HepG2 (cell line): Measurements from ENCODE around the gene HIPK2. TPM values are rescaled to one million over a fixed set of nuclear protein-coding genes. Genes with fewer than 3 reads are reported as not detected.
A peak's percentile ranks its signal among the peaks of the same experiment; 100 is the strongest.

Experiments
- ATAC-seq: fragments of 200-7000 bp; cut with Tn5 transposase; 3 replicates; pipeline ENCODE4 v1.9.1; 2020; ENCODE audit warnings: mild to moderate bottlenecking, moderate library complexity
- BruUV-seq: library from RNA; stranded (reverse); fragments of 400-500 nt; replicated peaks from 2 replicates; lab custom pipeline; 2021; lab: Mats Ljungman, UMichigan
- CTCF ChIA-PET: fragments of 300-600 bp; formaldehyde crosslinking; extraction: SDS; loops from one replicate; lab custom pipeline; 2021; ENCODE audit warnings: low total read pairs, inconsistent platforms, low intra/inter-chr PET ratio; lab: Yijun Ruan, JAX
- POLR2A ChIA-PET: fragments of 350-600 bp; sonication (Branson Sonifier 250); formaldehyde crosslinking; loops from one replicate; lab custom pipeline; 2020; ENCODE audit warnings: antibody characterized with exemption, inconsistent platforms; lab: Yijun Ruan, JAX
- DNase-seq: peaks from one replicate; pipeline ENCODE4 v3.0.0-alpha.2; 2015; ENCODE audit warnings: low spot score
- FAIRE-seq: peaks from 3 replicates; lab custom pipeline; 2011; peaks lifted over from hg19 to GRCh38; lab: Jason Lieb, UNC
- H2AFZ ChIP-seq: one replicate; pipeline ENCODE4 v1.6.1; 2011; ENCODE audit warnings: low read length, inconsistent platforms
- H3K27ac ChIP-seq: fragments of 300-600 bp; 3 replicates; pipeline ENCODE4 v1.8.0; 2011; ENCODE audit warnings: mixed run types, mild to moderate bottlenecking, mixed read lengths, low read length, inconsistent platforms; ENCODE audit not compliant: insufficient read depth; ENCODE audit errors: extremely low read length
- H3K27me3 ChIP-seq, 2 experiments: fragments of 200-600 bp in 1 of 2; 2 replicates in 1 of 2; 3 replicates in 1 of 2; pipeline versions ENCODE4 v1.6.0 to v1.8.0; 2011; ENCODE audit warnings: low read length in 2 of 2, mild to moderate bottlenecking in 2 of 2, moderate library complexity in 2 of 2, inconsistent platforms in 1 of 2; ENCODE audit not compliant: insufficient read depth in 2 of 2, control insufficient read depth in 1 of 2
- H3K36me3 ChIP-seq, 2 experiments: fragments of 200-600 bp in 1 of 2; replicated peaks in 1 of 2; 2 replicates in 1 of 2; 3 replicates in 1 of 2; pipeline versions ENCODE4 v1.5.1 to v1.8.0; 2011; ENCODE audit warnings: low read length in 2 of 2, inconsistent platforms in 1 of 2; ENCODE audit not compliant: insufficient read depth in 2 of 2, control insufficient read depth in 1 of 2
- H3K4me1 ChIP-seq: 2 replicates; pipeline ENCODE4 v1.5.1; 2012; ENCODE audit warnings: low read length, inconsistent platforms; ENCODE audit not compliant: insufficient read depth
- H3K4me2 ChIP-seq: 2 replicates; pipeline ENCODE4 v1.6.0; 2011; ENCODE audit warnings: low read depth, low read length, inconsistent platforms
- H3K4me3 ChIP-seq, 3 experiments: fragments of 200-600 bp in 1 of 3; sonication (generic), shearing (Covaris generic) in 1 of 3; replicated peaks in 1 of 3; 2 replicates each; pipeline ENCODE4 v1.5.1; 2011 to 2016; ENCODE audit warnings: low read length in 3 of 3, inconsistent platforms in 2 of 3, low read depth in 2 of 3, mild to moderate bottlenecking in 2 of 3, control low read depth in 1 of 3, mixed read lengths in 1 of 3; ENCODE audit not compliant: insufficient read depth in 1 of 3
- H3K79me2 ChIP-seq: one replicate; pipeline ENCODE4 v1.6.1; 2011; ENCODE audit warnings: low read length, inconsistent platforms; ENCODE audit not compliant: insufficient read depth
- H3K9ac ChIP-seq: 2 replicates; pipeline ENCODE4 v1.6.0; 2011; ENCODE audit warnings: mild to moderate bottlenecking, low read depth, low read length, inconsistent platforms; ENCODE audit not compliant: insufficient read depth
- H3K9me3 ChIP-seq: 2 replicates; pipeline ENCODE4 v1.5.1; 2012; ENCODE audit warnings: mild to moderate bottlenecking, low read length
- H4K20me1 ChIP-seq: 2 replicates; pipeline ENCODE4 v1.6.0; 2011; ENCODE audit warnings: inconsistent platforms, mild to moderate bottlenecking, low read length, moderate library complexity; ENCODE audit not compliant: insufficient read depth
- FOXO1 ChIP-seq: sonication (generic); formaldehyde crosslinking; IDR thresholded peaks from 2 replicates; pipeline ENCODE4 v1.4.0; 2020; ENCODE audit warnings: missing genetic modification reagents
- LCORL ChIP-seq, 2 experiments: fragments of 450-650 bp in 1 of 2; sonication (generic) in 1 of 2; formaldehyde crosslinking in 1 of 2; IDR thresholded peaks; 2 replicates each; pipeline versions ENCODE4 v1.5.0 to v1.6.1; 2017 to 2020; ENCODE audit warnings: antibody characterized with exemption in 1 of 2, missing genetic modification reagents in 1 of 2
- MBNL3 ChIP-seq: fragments of 250-450 bp; sonication (Bioruptor Pico); conservative IDR thresholded peaks from 2 replicates; pipeline ENCODE4 v1.8.0; 2022; ENCODE audit warnings: mild to moderate bottlenecking, inconsistent platforms
- RELA ChIP-seq: sonication (generic); formaldehyde crosslinking; IDR thresholded peaks from 2 replicates; pipeline ENCODE4 v1.4.0; 2020; ENCODE audit warnings: missing genetic modification reagents
- SRSF1 ChIP-seq: fragments of 200-400 bp; formaldehyde crosslinking; optimal IDR thresholded peaks from 2 replicates; pipeline ENCODE3; 2017; ENCODE audit warnings: mild to moderate bottlenecking, low read depth, low read length, moderate library complexity
- ZFP91 ChIP-seq: sonication (generic); formaldehyde crosslinking; IDR thresholded peaks from 2 replicates; pipeline ENCODE4 v1.9.0; 2022; ENCODE audit warnings: missing genetic modification reagents, mild to moderate bottlenecking, borderline replicate concordance
- ZNF253 ChIP-seq: sonication (generic); formaldehyde crosslinking; IDR thresholded peaks from 2 replicates; pipeline ENCODE4 v1.8.0; 2022; ENCODE audit warnings: mild to moderate bottlenecking, missing genetic modification reagents, borderline replicate concordance
- ZNF629 ChIP-seq: sonication (generic); formaldehyde crosslinking; conservative IDR thresholded peaks from 2 replicates; pipeline ENCODE4 v1.5.0; 2020; ENCODE audit warnings: missing genetic modification reagents
- WGBS: methylation state at CpG from one replicate; pipeline ENCODE4 v1.1.6; 2017; ENCODE audit warnings: low lambda C conversion rate; 5-methylcytosine and 5-hydroxymethylcytosine counted together
- in situ Hi-C: cut with HindIII; loops from 2 replicates; pipeline ENCODE4 v1.10.0; 2017; ENCODE audit warnings: low pct_unique_long_range_greater_than_20kb; ENCODE audit not compliant: extremely low pct_ligation_motif_present
- intact Hi-C: fragments of 100-400 bp; cut with micrococcal nuclease; formaldehyde crosslinking; loops from one replicate; pipeline ENCODE4 v1.10.0; 2022; ENCODE audit not compliant: unreplicated experiment
- polyA plus RNA-seq, 8 experiments: library from polyadenylated mRNA; depleted of rRNA in 3 of 8; stranded (reverse) in 7 of 8; unstranded in 1 of 8; fragments of >200 nt; fragmentation: Illumina TruSeq in 4 of 8; extraction: Trizol in 4 of 8; gene quantifications; 2 replicates each; pipeline versions ENCODE4 v1.2.1 to v1.2.3, GENCODE V29; 2011 to 2016; ENCODE audit warnings: low read depth in 4 of 8, missing spikeins in 1 of 8, mixed read lengths in 1 of 8; ENCODE audit not compliant: insufficient read depth in 1 of 8
- total RNA-seq, 5 experiments: library from RNA; depleted of rRNA; stranded (reverse); fragments of >200 nt; fragmentation: Illumina TruSeq; extraction: Trizol; gene quantifications; 2 replicates each; pipeline ENCODE4 v1.2.3, GENCODE V29; 2016; ENCODE audit warnings: low read depth in 1 of 5
- TF ChIP-seq, protein P1 (sequence below), 2 experiments: sonication (generic) in 1 of 2; formaldehyde crosslinking in 1 of 2; IDR thresholded peaks; 2 replicates each; pipeline versions ENCODE4 v1.4.0 to v1.6.1; 2018 to 2020; ENCODE audit warnings: missing genetic modification reagents in 2 of 2, borderline replicate concordance in 1 of 2, low read depth in 1 of 2, mild to moderate bottlenecking in 1 of 2, missing biosample characterization in 1 of 2

The HIPK2 gene
- total and polyA plus RNA-seq, 2 of the 13 experiments (the other 11 are each of a cell fraction or from before 2014, with no cell fraction given): 14.4 to 20.2 TPM

GRCh38 chr7:139594090-139594489 is 183.7 kb downstream of the HIPK2 start:
- ATAC-seq: no peak
- Histone ChIP-seq H2AFZ (no peak overlapping the region), H3K79me2 (no peaks in the 10 kb centered on the region), H3K27me3 (no peaks in the 10 kb centered on the region), H3K27ac (no peak overlapping the region), H3K4me2 (no peak overlapping the region), H3K9ac (no peak overlapping the region), H3K9me3 (no peaks in the 10 kb centered on the region), H3K4me3 (no peak overlapping the region), H3K36me3 (peaks cover 36 to 90% of the 10 kb centered on the region in 2 experiments), H4K20me1 (no peaks in the 10 kb centered on the region), H3K4me1 (no peaks in the 10 kb centered on the region)
- intact Hi-C loops: no loop called here
- FAIRE-seq: no peak
- no peak for DNase-seq
- in situ Hi-C loops: no loop called here
- ChIA-PET POLR2A (no interaction called here), CTCF (no interaction called here)
- BruUV-seq: no TSS peak
- 100% methylated on average over 2 of the region's 2 CpGs for WGBS
- TF ChIP-seq ZNF253 (CRISPR knock-in tag): no peak
- no peak for TF ChIP-seq MBNL3 (CRISPR knock-in tag)
- TF ChIP-seq RELA (CRISPR knock-in tag): no peak
- TF ChIP-seq SRSF1: no peak

DNA sequence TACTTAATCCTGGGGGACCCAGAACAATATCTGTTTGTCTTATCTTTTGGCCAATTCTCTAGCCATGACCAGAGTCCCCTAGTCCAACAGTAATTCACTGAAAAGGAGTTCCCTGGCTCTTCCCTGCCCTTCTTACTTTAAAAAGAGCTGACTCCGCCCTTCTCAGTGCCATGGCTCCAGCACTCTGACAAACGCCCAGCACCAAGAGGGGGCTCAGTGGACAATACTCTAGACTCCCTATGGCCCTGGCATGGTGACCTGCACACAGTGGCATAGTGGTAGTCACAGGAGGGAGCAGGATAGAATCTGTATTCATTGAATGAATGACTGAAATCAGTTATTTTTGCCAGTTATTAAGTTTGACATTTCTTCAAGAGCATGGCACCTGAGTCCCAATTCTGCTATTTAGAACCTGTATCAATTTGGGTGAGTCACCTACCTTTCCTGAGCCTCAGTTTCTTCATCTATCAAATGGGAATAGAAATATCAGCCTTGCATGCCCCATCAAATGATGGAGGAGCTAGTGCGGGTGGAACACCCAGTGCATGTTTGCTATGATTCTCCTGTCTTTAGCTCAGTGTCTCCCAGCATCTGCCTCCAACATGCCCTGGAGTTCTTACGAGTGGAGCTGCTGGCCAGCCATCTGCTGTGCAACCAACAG is 184.9 kb downstream of the HIPK2 start:
- peaks cover 36 to 85% of the 10 kb centered on the region in 2 experiments for H3K36me3 ChIP-seq
- intact Hi-C loops: no loop called here
- no peaks in the 10 kb centered on the region for H4K20me1 ChIP-seq
- no peak for DNase-seq
- H2AFZ ChIP-seq: no peak overlapping the region
- in situ Hi-C loops: no loop called here
- WGBS: 96% methylated on average over 4 of the region's 4 CpGs
- CTCF ChIA-PET: no interaction called here
- BruUV-seq: no TSS peak
- POLR2A ChIA-PET: no interaction called here
- FAIRE-seq: no peak
- H3K79me2 ChIP-seq: no peaks in the 10 kb centered on the region
- ATAC-seq: no peak
- no peaks in the 10 kb centered on the region for H3K27me3 ChIP-seq
- no peak overlapping the region for H3K4me3 ChIP-seq
- H3K9ac ChIP-seq: no peak overlapping the region
- H3K27ac ChIP-seq: no peak overlapping the region
- H3K4me2 ChIP-seq: no peak overlapping the region
- H3K9me3 ChIP-seq: no peaks in the 10 kb centered on the region
- H3K4me1 ChIP-seq: no peaks in the 10 kb centered on the region
- TF ChIP-seq FOXO1 (CRISPR knock-in tag) (no peak), ZFP91 (CRISPR knock-in tag) (no peak), ZNF629 (CRISPR knock-in tag) (peak; percentile 67), LCORL (IDR thresholded peaks at IDR 0.05) (no peak), LCORL (CRISPR knock-in tag; IDR thresholded peaks at IDR 0.05) (no peak)
- TF ChIP-seq, protein P1, sequence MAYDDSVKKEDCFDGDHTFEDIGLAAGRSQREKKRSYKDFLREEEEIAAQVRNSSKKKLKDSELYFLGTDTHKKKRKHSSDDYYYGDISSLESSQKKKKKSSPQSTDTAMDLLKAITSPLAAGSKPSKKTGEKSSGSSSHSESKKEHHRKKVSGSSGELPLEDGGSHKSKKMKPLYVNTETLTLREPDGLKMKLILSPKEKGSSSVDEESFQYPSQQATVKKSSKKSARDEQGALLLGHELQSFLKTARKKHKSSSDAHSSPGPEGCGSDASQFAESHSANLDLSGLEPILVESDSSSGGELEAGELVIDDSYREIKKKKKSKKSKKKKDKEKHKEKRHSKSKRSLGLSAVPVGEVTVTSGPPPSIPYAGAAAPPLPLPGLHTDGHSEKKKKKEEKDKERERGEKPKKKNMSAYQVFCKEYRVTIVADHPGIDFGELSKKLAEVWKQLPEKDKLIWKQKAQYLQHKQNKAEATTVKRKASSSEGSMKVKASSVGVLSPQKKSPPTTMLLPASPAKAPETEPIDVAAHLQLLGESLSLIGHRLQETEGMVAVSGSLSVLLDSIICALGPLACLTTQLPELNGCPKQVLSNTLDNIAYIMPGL (CRISPR knock-in tag; IDR thresholded peaks at IDR 0.05; ENCODE audit: borderline replicate concordance in 1 of 2, low read depth in 1 of 2): no peak
